Activated CD8-positive, alpha-beta T cell treated with anti-CD3 and anti-CD28 coated beads for 36 hours (primary cell): ENCODE data around the gene ALG12. TPM values are rescaled to one million over a fixed set of nuclear protein-coding genes. Genes with fewer than 3 reads are reported as not detected.

Experiments
- ATAC-seq: fragments of 200-7000 bp; cut with Tn5 transposase; one replicate; pipeline ENCODE4 v1.10.0; 2021; ENCODE audit warnings: mild to moderate bottlenecking, moderate library complexity
- CTCF ChIA-PET: fragments of 350-600 bp; sonication (Branson Sonifier 250); formaldehyde crosslinking; loops from one replicate; lab custom pipeline; 2021; ENCODE audit warnings: antibody characterized with exemption; lab: Charles Lee
- POLR2A ChIA-PET: fragments of 350-600 bp; sonication (Branson Sonifier 250); formaldehyde crosslinking; loops from one replicate; lab custom pipeline; 2021; ENCODE audit warnings: antibody characterized with exemption; lab: Charles Lee
- DNase-seq: peaks from one replicate; pipeline ENCODE4 v3.0.0-alpha.2; 2020
- H3K27ac Mint-ChIP-seq: one replicate; pipeline ENCODE4 v1.8.0; 2021; ENCODE audit warnings: mild to moderate bottlenecking, mixed read lengths
- H3K27me3 Mint-ChIP-seq: one replicate; pipeline ENCODE4 v1.8.0; 2021; ENCODE audit warnings: mixed read lengths
- H3K36me3 Mint-ChIP-seq: one replicate; pipeline ENCODE4 v1.8.0; 2021; ENCODE audit warnings: low read depth, mixed read lengths
- H3K4me1 Mint-ChIP-seq: one replicate; pipeline ENCODE4 v1.8.0; 2021; ENCODE audit warnings: low read depth, mixed read lengths
- H3K4me3 Mint-ChIP-seq: one replicate; pipeline ENCODE4 v1.8.0; 2021; ENCODE audit warnings: mild to moderate bottlenecking, moderate library complexity, mixed read lengths
- H3K9me3 Mint-ChIP-seq: one replicate; pipeline ENCODE4 v1.8.0; 2021; ENCODE audit warnings: mixed read lengths
- intact Hi-C: fragments of 100-400 bp; cut with micrococcal nuclease; formaldehyde crosslinking; loops from one replicate; pipeline ENCODE4 v1.10.0; 2022
- total RNA-seq, 2 experiments: library from RNA; stranded (reverse); gene quantifications; one replicate each; pipeline ENCODE4 v1.2.3, GENCODE V29; 2021
- TF ChIP-seq, protein P1 (sequence below): fragments of 200-600 bp; IDR thresholded peaks from one replicate; pipeline ENCODE4 v1.8.0; 2022; ENCODE audit warnings: antibody characterized with exemption, mild to moderate bottlenecking

ALG12 gene
- total RNA-seq, 2 experiments from 2014 or later: 10.7 to 12.0 TPM

DNA sequence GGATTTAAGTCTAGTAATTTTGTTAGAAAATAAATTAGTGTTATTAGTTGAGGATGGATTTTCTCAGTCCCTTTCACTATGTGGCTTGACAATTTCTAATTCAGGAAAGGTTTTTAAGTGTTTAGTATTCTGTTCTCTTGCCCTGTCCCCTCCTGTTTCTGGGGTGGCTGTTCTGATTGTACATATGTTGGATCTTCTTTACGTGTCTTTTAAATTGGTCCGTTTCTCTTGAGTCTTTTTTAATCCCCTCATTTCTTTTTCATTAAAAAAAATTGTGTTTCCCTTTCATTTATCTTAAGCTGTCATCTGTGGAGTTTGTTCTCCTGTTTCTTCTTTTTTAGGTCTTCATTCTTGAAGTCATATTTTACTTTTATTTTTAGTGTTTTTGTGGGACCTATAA lies 52.1 kb downstream of the ALG12 start:
- ATAC-seq: no peak
- Mint-ChIP-seq H3K4me3 (no peak overlapping the region), H3K9me3 (peaks cover 25% of the 10 kb centered on the region), H3K27ac (no peak overlapping the region), H3K27me3 (no peaks in the 10 kb centered on the region), H3K36me3 (peaks cover 61% of the 10 kb centered on the region), H3K4me1 (peaks cover 67% of the 10 kb centered on the region)
- intact Hi-C loops: no loop called here
- POLR2A ChIA-PET: no interaction called here
- CTCF ChIA-PET: interaction anchor here (0.7 kb wide), 1 partner anchor 130 kb away, joined by 3 read pairs; no protein-coding TSS in a partner anchor
- TF ChIP-seq, protein P1, sequence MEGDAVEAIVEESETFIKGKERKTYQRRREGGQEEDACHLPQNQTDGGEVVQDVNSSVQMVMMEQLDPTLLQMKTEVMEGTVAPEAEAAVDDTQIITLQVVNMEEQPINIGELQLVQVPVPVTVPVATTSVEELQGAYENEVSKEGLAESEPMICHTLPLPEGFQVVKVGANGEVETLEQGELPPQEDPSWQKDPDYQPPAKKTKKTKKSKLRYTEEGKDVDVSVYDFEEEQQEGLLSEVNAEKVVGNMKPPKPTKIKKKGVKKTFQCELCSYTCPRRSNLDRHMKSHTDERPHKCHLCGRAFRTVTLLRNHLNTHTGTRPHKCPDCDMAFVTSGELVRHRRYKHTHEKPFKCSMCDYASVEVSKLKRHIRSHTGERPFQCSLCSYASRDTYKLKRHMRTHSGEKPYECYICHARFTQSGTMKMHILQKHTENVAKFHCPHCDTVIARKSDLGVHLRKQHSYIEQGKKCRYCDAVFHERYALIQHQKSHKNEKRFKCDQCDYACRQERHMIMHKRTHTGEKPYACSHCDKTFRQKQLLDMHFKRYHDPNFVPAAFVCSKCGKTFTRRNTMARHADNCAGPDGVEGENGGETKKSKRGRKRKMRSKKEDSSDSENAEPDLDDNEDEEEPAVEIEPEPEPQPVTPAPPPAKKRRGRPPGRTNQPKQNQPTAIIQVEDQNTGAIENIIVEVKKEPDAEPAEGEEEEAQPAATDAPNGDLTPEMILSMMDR: no peak
- no peak for DNase-seq

- Mint-ChIP-seq H3K4me1 (peaks cover 64% of the 10 kb centered on the region), H3K4me3 (no peak overlapping the region), H3K27ac (no peak overlapping the region), H3K36me3 (peaks cover 55% of the 10 kb centered on the region), H3K9me3 (peaks cover 25% of the 10 kb centered on the region), H3K27me3 (no peaks in the 10 kb centered on the region)
- TF ChIP-seq, protein P1: no peak
- ChIA-PET CTCF (no interaction called here), POLR2A (no interaction called here)
- DNase-seq (no peak), ATAC-seq (no peak)
- intact Hi-C loops: no loop called here
Measured at GRCh38 chr22:49865156-49865555, 53.1 kb downstream of the ALG12 start.

- DNase-seq (no peak), ATAC-seq (no peak)
- CTCF ChIA-PET: no interaction called here
- peaks cover 56% of the 10 kb centered on the region for H3K4me1 Mint-ChIP-seq
- TF ChIP-seq, protein P1: no peak
- POLR2A ChIA-PET: no interaction called here
- intact Hi-C loops: no loop called here
- peaks cover 15% of the 10 kb centered on the region for H3K9me3 Mint-ChIP-seq
- peaks cover 44% of the 10 kb centered on the region for H3K36me3 Mint-ChIP-seq
- no peaks in the 10 kb centered on the region for H3K27me3 Mint-ChIP-seq
- no peak overlapping the region for H3K27ac Mint-ChIP-seq
- no peak overlapping the region for H3K4me3 Mint-ChIP-seq
Measured at GRCh38 chr22:49863931-49864330, 54.3 kb downstream of the ALG12 start.

DNA sequence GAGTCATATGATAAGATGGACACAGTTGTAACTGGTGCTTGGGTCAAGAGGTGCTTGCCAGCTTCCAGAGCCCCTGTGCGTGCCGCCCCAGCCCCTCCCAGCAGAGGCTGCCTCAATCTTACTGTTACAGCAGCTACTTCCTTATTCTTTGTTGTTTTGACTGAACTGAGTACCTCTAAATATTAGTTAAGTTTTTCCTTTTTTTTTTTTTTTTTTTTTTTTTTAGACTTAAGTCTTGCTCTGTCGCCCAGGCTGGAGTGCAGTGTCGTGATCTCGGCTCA lies 55.8 kb downstream of the ALG12 start:
- CTCF ChIA-PET: no interaction called here
- Mint-ChIP-seq H3K36me3 (peaks cover 30% of the 10 kb centered on the region), H3K27ac (no peak overlapping the region), H3K9me3 (peaks cover 13% of the 10 kb centered on the region), H3K4me3 (no peak overlapping the region), H3K27me3 (no peaks in the 10 kb centered on the region), H3K4me1 (peaks cover 50% of the 10 kb centered on the region)
- TF ChIP-seq, protein P1: no peak
- POLR2A ChIA-PET: no interaction called here
- DNase-seq (no peak), ATAC-seq (no peak)
- intact Hi-C loops: no loop called here

GRCh38 chr22:49861642-49862495 lies 56.4 kb downstream of the ALG12 start:
- Mint-ChIP-seq H3K4me1 (peaks cover 46% of the 10 kb centered on the region), H3K27me3 (no peaks in the 10 kb centered on the region), H3K27ac (no peak overlapping the region), H3K36me3 (peaks cover 26% of the 10 kb centered on the region), H3K9me3 (peaks cover 13% of the 10 kb centered on the region), H3K4me3 (no peak overlapping the region)
- intact Hi-C loops: no loop called here
- TF ChIP-seq, protein P1: no peak
- no peak for DNase-seq
- POLR2A ChIA-PET: no interaction called here
- CTCF ChIA-PET: no interaction called here
- ATAC-seq: no peak
